ENCODE measurements around the gene HMGN4. TPM values are rescaled to one million over a fixed set of nuclear protein-coding genes. Genes with fewer than 3 reads are reported as not detected.

Gene HMGN4
- total RNA-seq, 1 donor from 2014 or later = 49.4 TPM

DNA sequence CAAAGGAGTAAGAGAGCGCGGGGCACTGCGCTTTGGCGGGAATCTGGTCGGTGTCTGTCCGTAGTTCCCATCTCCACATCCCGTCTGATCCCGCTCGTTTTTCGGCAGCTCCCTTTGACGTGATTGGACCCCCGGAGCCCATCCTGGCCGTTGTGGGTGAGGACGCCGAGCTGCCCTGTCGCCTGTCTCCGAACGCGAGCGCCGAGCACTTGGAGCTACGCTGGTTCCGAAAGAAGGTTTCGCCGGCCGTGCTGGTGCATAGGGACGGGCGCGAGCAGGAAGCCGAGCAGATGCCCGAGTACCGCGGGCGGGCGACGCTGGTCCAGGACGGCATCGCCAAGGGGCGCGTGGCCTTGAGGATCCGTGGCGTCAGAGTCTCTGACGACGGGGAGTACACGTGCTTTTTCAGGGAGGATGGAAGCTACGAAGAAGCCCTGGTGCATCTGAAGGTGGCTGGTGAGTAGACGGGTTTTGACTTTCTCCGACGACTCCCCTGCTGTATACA lies 36.6 kb upstream of the HMGN4 start:
- H2AFZ ChIP-seq (ENCODE audit: low read depth, low read length) = peak overlapping the region; percentile 74
- H3K27ac Mint-ChIP-seq (ENCODE audit: unreplicated experiment) = no peak overlapping the region
- TF ChIP-seq, protein P1, sequence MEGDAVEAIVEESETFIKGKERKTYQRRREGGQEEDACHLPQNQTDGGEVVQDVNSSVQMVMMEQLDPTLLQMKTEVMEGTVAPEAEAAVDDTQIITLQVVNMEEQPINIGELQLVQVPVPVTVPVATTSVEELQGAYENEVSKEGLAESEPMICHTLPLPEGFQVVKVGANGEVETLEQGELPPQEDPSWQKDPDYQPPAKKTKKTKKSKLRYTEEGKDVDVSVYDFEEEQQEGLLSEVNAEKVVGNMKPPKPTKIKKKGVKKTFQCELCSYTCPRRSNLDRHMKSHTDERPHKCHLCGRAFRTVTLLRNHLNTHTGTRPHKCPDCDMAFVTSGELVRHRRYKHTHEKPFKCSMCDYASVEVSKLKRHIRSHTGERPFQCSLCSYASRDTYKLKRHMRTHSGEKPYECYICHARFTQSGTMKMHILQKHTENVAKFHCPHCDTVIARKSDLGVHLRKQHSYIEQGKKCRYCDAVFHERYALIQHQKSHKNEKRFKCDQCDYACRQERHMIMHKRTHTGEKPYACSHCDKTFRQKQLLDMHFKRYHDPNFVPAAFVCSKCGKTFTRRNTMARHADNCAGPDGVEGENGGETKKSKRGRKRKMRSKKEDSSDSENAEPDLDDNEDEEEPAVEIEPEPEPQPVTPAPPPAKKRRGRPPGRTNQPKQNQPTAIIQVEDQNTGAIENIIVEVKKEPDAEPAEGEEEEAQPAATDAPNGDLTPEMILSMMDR (IDR thresholded peaks at IDR 0.05; ENCODE audit: insufficient read depth, low read depth, low read length) = no peak
- peak; percentile 78 for TF ChIP-seq EZH2 (IDR thresholded peaks at IDR 0.05; ENCODE audit: insufficient read depth, low read length)
- H4K20me1 ChIP-seq (ENCODE audit: insufficient read depth, low read length) = no peaks in the 10 kb centered on the region
- H3K4me3 Mint-ChIP-seq (ENCODE audit: unreplicated experiment) = peak overlapping the region; percentile 64
- H3K79me2 ChIP-seq (ENCODE audit: insufficient read depth, low read length) = no peaks in the 10 kb centered on the region
- H3K27me3 ChIP-seq (ENCODE audit: insufficient read depth, low read length) = peaks cover 32% of the 10 kb centered on the region
- no peaks in the 10 kb centered on the region for H3K4me1 ChIP-seq (ENCODE audit: insufficient read depth, low read length)
- peak overlapping the region; percentile 81 for H3K4me2 ChIP-seq (ENCODE audit: low read length)
- H3K27me3 Mint-ChIP-seq (ENCODE audit: low read depth, unreplicated experiment) = peaks cover 49% of the 10 kb centered on the region
- H3K4me1 Mint-ChIP-seq (ENCODE audit: low read depth, unreplicated experiment) = no peaks in the 10 kb centered on the region
- H3K4me3 ChIP-seq (ENCODE audit: insufficient read depth, low read depth, low read length) = peak overlapping the region; percentile 50
- FAIRE-seq (no peak), DNase-seq (ENCODE audit: low read depth) (peak; percentile 6)
- no peaks in the 10 kb centered on the region for H3K9me3 ChIP-seq (ENCODE audit: insufficient read depth, low read depth, low read length)
- no peaks in the 10 kb centered on the region for H3K9me3 Mint-ChIP-seq (ENCODE audit: unreplicated experiment)
- H3K36me3 Mint-ChIP-seq (ENCODE audit: low read depth, unreplicated experiment) = no peaks in the 10 kb centered on the region
- H3K27ac ChIP-seq (ENCODE audit: low read depth, low read length) = no peak overlapping the region
- H3K36me3 ChIP-seq (ENCODE audit: insufficient read depth, low read length) = no peaks in the 10 kb centered on the region
- peak overlapping the region; percentile 12 for H3K9ac ChIP-seq (ENCODE audit: low read length)

DNA sequence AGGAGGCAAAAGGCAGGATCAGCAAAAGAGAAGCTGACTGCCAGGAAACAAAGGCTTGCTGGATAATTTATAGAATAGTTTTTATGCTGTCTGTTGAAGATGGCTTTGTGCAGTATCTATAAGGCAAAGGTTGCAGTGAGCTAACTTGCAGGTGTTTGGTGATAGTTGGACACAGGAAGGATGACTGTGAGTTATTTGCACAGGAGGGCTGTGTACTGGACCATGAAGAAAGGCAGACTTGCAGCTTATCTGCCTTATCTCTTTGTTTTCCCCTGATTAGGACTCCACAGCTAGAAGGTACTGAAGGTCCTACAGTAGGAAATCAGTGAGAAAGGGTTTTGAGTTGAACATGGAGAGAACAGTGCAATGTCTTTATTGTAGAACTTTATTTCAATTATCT lies 36.0 kb upstream of the HMGN4 start:
- Histone ChIP-seq H3K4me1 (ENCODE audit: insufficient read depth, low read length) (no peaks in the 10 kb centered on the region), H3K79me2 (ENCODE audit: insufficient read depth, low read length) (no peaks in the 10 kb centered on the region), H2AFZ (ENCODE audit: low read depth, low read length) (no peak overlapping the region), H3K4me2 (ENCODE audit: low read length) (peak overlapping the region; percentile 81), H3K9ac (ENCODE audit: low read length) (no peak overlapping the region), H3K27ac (ENCODE audit: low read depth, low read length) (no peak overlapping the region), H3K4me3 (ENCODE audit: insufficient read depth, low read depth, low read length) (no peak overlapping the region), H4K20me1 (ENCODE audit: insufficient read depth, low read length) (no peaks in the 10 kb centered on the region), H3K27me3 (ENCODE audit: insufficient read depth, low read length) (peaks cover 32% of the 10 kb centered on the region), H3K36me3 (ENCODE audit: insufficient read depth, low read length) (no peaks in the 10 kb centered on the region), H3K9me3 (ENCODE audit: insufficient read depth, low read depth, low read length) (no peaks in the 10 kb centered on the region)
- no peak for TF ChIP-seq EZH2 (IDR thresholded peaks at IDR 0.05; ENCODE audit: insufficient read depth, low read length)
- FAIRE-seq (no peak), DNase-seq (ENCODE audit: low read depth) (no peak)
- H3K4me1 Mint-ChIP-seq (ENCODE audit: low read depth, unreplicated experiment) = no peaks in the 10 kb centered on the region
- H3K4me3 Mint-ChIP-seq (ENCODE audit: unreplicated experiment) = no peak overlapping the region
- no peak overlapping the region for H3K27ac Mint-ChIP-seq (ENCODE audit: unreplicated experiment)
- H3K36me3 Mint-ChIP-seq (ENCODE audit: low read depth, unreplicated experiment) = no peaks in the 10 kb centered on the region
- H3K27me3 Mint-ChIP-seq (ENCODE audit: low read depth, unreplicated experiment) = peaks cover 50% of the 10 kb centered on the region
- no peaks in the 10 kb centered on the region for H3K9me3 Mint-ChIP-seq (ENCODE audit: unreplicated experiment)

DNA sequence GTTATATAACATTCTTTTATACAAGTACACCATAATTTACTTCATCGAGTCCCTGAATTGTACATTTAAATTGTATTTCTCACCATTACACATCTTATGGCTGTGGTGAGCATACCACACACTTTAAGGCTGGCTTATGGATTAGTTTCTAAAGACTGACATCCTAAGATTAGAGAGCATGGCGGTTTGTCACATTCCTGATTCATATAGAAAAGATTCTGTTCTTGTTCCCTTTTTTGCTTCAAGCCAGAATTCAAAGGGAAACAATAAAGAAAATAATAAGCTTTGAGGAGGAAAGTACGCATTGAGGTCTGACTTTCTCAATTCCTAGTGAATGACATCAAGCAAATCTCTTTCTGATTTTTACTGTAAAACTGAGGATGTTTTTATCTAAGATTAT lies 35.5 kb upstream of the HMGN4 start:
- H3K36me3 Mint-ChIP-seq (ENCODE audit: low read depth, unreplicated experiment) = no peaks in the 10 kb centered on the region
- peaks cover 32% of the 10 kb centered on the region for H3K27me3 ChIP-seq (ENCODE audit: insufficient read depth, low read length)
- H4K20me1 ChIP-seq (ENCODE audit: insufficient read depth, low read length) = no peaks in the 10 kb centered on the region
- no peak overlapping the region for H3K4me2 ChIP-seq (ENCODE audit: low read length)
- H3K4me1 ChIP-seq (ENCODE audit: insufficient read depth, low read length) = no peaks in the 10 kb centered on the region
- no peaks in the 10 kb centered on the region for H3K9me3 Mint-ChIP-seq (ENCODE audit: unreplicated experiment)
- H2AFZ ChIP-seq (ENCODE audit: low read depth, low read length) = no peak overlapping the region
- no peaks in the 10 kb centered on the region for H3K9me3 ChIP-seq (ENCODE audit: insufficient read depth, low read depth, low read length)
- no peak overlapping the region for H3K27ac ChIP-seq (ENCODE audit: low read depth, low read length)
- no peak for DNase-seq (ENCODE audit: low read depth)
- H3K9ac ChIP-seq (ENCODE audit: low read length) = no peak overlapping the region
- no peak overlapping the region for H3K4me3 ChIP-seq (ENCODE audit: insufficient read depth, low read depth, low read length)
- no peaks in the 10 kb centered on the region for H3K36me3 ChIP-seq (ENCODE audit: insufficient read depth, low read length)
- no peak for FAIRE-seq
- H3K4me1 Mint-ChIP-seq (ENCODE audit: low read depth, unreplicated experiment) = no peaks in the 10 kb centered on the region
- H3K27me3 Mint-ChIP-seq (ENCODE audit: low read depth, unreplicated experiment) = peaks cover 46% of the 10 kb centered on the region
- TF ChIP-seq EZH2 (IDR thresholded peaks at IDR 0.05; ENCODE audit: insufficient read depth, low read length) = no peak
- TF ChIP-seq, protein P1 (IDR thresholded peaks at IDR 0.05; ENCODE audit: insufficient read depth, low read depth, low read length) = no peak
- no peak overlapping the region for H3K4me3 Mint-ChIP-seq (ENCODE audit: unreplicated experiment)
- no peaks in the 10 kb centered on the region for H3K79me2 ChIP-seq (ENCODE audit: insufficient read depth, low read length)
- no peak overlapping the region for H3K27ac Mint-ChIP-seq (ENCODE audit: unreplicated experiment)
